Measurements from ENCODE around the gene MOSPD3.

- TF ChIP-seq, protein P1, sequence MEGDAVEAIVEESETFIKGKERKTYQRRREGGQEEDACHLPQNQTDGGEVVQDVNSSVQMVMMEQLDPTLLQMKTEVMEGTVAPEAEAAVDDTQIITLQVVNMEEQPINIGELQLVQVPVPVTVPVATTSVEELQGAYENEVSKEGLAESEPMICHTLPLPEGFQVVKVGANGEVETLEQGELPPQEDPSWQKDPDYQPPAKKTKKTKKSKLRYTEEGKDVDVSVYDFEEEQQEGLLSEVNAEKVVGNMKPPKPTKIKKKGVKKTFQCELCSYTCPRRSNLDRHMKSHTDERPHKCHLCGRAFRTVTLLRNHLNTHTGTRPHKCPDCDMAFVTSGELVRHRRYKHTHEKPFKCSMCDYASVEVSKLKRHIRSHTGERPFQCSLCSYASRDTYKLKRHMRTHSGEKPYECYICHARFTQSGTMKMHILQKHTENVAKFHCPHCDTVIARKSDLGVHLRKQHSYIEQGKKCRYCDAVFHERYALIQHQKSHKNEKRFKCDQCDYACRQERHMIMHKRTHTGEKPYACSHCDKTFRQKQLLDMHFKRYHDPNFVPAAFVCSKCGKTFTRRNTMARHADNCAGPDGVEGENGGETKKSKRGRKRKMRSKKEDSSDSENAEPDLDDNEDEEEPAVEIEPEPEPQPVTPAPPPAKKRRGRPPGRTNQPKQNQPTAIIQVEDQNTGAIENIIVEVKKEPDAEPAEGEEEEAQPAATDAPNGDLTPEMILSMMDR (IDR thresholded peaks at IDR 0.05; ENCODE audit: low read length), result no peak; the same call in 1 of the 2 replicates
- TF ChIP-seq EZH2 (IDR thresholded peaks at IDR 0.05; ENCODE audit: borderline replicate concordance, low read length), result no peak
Measured at GRCh38 chr7:100641860-100642533, 29.7 kb downstream of the MOSPD3 start.

Measured in OCI-LY1 (cell line).